Dedifferentiated amniotic fluid mesenchymal stem cell (primary cell): ENCODE measurements around the gene SS18.
"Not testable (repeated sequence)": the region's sequence is repeated elsewhere in the genome, so short reads cannot be mapped to it uniquely, and the experiment has no call there.

Experiments used
- DNase-seq: peaks from one replicate; pipeline ENCODE4 v3.0.0-alpha.2; 2016; ENCODE audit errors: extremely low spot score

Gene SS18, protein sequence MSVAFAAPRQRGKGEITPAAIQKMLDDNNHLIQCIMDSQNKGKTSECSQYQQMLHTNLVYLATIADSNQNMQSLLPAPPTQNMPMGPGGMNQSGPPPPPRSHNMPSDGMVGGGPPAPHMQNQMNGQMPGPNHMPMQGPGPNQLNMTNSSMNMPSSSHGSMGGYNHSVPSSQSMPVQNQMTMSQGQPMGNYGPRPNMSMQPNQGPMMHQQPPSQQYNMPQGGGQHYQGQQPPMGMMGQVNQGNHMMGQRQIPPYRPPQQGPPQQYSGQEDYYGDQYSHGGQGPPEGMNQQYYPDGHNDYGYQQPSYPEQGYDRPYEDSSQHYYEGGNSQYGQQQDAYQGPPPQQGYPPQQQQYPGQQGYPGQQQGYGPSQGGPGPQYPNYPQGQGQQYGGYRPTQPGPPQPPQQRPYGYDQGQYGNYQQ

GRCh38 chr18:26090130-26091046 is at the start of gene SS18:
TSS of gene SS18 (minus strand) at chr18:26090613. CDS start at chr18:26090569, 44 bp downstream.
- peak; percentile 94 for DNase-seq

DNA sequence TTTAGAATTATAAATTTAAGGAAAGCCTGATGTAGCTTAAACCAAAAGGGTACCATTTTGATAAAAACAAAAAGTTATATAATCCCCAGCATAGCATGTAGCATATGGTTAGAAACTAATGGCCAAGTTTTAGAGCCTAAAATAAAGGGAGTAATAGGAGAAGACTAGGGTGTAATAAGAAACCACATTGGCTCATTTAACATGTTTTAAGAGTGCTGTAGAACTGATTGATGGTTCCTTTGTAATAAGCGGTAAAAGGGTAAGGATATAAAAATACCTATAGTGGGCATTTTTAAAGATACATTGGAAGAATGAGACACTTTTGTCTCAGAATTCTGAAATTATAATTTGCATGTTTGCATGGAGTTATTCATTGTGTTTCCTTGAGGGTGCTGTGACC is 45.1 kb upstream of the SS18 start:
- no peak for DNase-seq

- no peak for DNase-seq
These were observed 43.7 kb upstream of the SS18 start for GRCh38 chr18:26134107-26134506.

DNA sequence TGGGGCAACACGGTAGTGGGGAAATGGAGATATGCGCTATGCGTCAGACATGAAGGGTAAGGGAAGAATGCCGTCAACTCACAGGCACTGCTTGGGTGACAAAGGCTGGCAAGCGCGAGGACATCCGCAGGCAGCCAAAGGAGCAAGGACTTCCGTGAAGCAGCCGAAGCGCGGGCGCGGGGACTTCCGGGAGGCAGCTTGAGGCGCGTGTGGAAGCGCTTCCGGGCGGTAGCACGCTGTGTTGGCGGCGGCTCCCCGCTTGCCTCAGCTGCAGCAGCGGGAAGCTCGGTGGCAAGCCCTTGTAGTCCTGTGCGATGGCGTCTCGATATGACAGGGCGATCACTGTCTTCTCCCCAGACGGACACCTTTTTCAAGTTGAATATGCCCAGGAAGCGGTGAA is 43.2 kb upstream of the SS18 start, which contains the start of gene PSMA8:
TSS of gene PSMA8 (plus strand) at position 218 of the 400 bp plus-strand sequence. CDS start at position 315, 97 bp downstream.
- DNase-seq, result no peak

DNA sequence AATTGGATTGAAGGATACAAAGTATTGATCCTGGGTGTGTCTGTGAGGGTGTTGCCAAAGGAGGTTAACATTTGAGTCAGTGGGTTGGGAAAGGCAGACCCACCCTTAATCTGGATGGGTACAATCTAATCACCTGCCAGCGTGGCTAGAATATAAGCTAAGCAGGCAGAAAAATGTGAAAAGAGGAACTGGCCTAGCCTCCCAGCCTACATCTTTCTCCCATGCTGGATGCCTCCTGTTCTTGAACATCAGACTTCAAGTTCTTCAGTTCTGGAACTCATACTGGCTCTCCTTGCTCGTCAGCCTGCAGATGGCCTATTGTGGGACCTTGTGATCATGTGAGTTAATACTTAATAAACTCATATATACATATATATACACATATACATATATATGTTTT is 37.8 kb upstream of the SS18 start:
- DNase-seq, result not testable (repeated sequence)

DNA sequence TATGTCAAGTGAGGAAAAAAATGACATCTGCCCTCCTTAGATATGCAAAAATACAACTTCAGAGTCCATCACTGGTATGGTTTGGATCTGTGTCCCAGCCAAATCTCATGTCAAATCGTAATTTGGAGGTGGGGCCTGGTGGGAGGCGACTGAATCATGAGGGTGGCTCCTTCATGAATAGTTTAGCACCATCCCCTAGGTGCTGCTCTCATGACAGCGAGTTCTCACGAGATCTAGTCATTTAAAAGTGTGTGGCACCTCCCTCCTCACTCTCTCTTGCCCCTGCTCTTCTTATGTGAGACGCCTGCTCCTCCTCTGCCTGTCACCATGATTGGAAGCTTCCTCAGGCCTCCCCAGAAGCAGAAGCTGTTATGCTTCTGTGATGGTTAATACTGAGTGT is 37.4 kb upstream of the SS18 start:
- no peak for DNase-seq

DNA sequence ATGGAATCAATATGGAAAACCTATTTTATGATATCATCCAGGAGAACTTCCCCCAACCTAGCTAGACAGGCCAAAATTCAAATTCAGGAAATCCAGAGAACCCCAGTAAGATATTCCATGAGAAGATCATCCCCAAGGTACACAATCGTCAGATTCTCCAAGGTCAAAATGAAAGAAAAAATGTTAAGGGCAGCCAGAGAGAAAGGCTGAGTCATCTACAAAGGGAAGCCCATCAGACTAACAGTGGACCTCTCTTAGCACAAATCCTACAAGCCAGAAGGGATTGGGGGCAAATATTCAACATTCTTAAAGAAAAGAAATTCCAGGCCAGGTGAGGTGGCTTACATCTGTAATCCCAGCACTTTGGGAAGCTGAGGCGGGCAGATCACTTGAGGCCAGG is 31.6 kb upstream of the SS18 start:
- DNase-seq, result not testable (repeated sequence)

DNA sequence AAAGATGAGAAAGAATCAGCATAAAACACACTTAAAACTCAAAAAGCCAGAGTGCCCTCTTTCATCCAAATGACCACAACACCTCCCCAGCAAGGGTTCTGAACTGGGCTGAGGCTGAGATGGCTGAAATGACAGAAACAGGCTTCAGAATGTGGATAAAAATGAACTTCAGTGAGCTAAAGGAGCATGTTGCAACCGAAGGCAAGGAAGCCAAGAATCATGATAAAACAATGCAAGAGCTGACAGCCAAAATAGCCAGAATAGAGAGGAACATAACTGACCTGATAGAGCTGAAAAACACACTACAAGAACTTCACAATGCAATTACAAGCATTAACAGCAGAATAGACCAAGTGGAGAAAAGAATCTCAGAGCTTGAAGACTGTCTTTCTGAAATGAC is 31.1 kb upstream of the SS18 start:
- DNase-seq, result peak; percentile 22

DNA sequence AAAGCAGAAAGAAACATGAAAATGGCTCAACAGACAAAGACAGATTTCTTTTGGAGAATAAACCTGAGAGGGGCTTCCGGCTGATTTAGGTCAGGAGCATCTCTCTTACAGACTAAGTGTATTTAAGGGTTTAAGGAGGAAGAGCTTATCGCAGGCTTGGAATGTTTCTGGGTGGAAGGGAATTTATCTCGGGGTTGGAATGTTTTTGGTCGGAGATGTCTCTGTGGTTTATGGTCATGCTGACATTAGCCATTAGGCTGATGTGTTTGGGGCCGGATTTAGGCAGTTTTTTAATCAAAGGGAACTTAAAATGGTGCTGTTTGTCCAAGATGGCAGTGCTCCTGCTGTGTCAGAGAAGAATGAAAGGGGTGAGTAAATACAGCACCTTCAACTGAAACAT is 28.8 kb upstream of the SS18 start:
- DNase-seq, result no peak

DNA sequence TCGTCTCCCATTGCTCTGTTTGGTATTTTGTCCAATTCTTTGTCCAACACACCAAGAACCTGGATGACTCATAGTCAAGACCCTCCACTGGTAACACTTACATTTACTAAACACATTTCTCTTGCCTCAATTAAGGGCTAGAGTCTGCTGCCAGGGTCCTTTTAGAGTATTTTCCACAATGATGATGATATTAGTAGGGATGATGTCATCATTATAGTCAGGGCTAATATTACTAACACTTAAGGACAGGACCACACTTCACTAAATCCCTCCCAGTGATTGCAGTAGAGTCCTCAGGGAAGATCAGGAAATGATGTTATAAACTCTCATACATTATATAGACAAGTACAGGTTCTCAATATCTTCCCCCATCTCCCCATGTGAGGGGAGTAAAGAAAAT is 13.6 kb upstream of the SS18 start:
- no peak for DNase-seq

DNA sequence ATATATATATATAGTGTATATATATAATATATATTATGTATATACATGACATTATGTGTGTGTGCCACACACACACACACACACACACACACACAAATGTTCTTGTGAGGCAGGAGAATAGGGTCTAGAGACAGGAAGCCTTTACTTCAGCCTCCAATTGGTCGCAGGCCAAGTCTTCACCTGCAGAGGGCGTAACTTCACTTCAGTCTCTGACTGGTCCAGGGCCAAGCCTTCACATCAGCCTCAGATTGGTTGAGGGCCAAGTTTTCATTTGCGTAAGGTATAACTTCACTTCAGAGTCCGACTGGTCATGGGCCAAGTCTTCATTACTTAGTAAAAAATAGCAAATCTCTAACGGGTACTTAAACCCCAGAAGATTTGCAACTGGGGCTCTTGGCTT is 13.2 kb upstream of the SS18 start:
- no peak for DNase-seq

GRCh38 chr18:26097563-26097962 is 7.2 kb upstream of the SS18 start:
- no peak for DNase-seq

GRCh38 chr18:26096852-26097251 is 6.4 kb upstream of the SS18 start:
- DNase-seq, result no peak

GRCh38 chr18:26091047-26091630 is 726 bp upstream of the SS18 start:
- DNase-seq, result peak; percentile 49

DNA sequence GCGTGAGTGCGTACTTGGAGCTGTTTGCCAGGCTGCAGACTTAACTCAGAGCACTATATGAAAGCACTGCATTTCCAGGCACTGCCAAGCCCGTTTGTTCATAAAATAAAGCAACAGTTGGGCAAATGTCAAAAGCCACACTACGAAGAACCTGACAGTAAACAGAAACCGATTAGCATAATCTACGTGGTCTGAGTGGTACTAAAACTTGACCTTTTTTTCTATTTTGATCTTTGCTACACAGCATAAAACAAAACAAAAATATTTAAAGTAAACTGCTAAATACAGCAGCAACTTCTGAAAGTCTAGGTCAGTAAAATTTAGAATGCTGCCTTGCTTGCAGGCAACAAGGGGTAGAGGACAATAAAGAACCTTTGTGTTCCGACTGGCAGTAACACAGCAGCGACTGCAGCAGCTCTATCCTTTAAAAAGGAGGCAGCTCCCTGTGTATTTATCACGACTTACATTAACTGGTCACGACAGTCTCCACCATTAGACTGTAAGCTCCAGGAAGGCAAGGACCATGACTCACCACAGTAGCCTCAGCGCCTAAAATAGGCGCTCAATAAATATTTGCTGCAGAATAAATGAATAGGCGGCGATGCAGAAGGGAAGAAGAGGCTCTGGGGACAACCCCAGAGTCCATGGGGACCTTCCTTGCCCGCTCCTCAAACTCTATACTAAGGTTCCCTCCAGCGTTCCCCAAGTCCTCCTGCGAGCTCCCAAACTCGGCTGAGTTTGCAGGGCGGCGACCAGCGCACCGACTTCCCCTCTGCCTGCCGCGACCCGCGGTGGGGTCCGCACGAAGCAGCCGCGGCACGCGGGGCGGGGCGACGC is 902 bp downstream of the SS18 start:
- DNase-seq, result no peak

GRCh38 chr18:26088487-26088886 is 1.9 kb downstream of the SS18 start:
- no peak for DNase-seq

- no peak for DNase-seq
These were observed 3.5 kb downstream of the SS18 start for GRCh38 chr18:26086959-26087358.

DNA sequence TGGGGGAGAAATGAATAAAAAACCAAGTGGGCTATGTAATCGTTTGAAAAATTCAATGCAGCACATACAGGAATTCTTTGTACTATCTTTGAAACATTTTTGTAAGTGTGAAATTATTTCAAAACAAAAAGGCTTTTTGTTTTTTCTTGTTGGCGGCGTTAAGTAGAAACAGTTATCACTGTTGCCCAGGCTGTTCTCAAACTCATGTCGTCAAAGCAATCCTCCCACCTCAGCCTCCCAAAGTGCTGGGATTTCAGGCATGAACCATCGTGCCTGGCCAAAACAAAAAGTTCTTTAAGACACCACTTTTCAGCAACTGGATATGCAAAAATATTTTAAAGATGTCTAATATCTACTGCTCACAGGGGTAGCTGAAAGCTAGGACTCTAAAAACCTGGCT is 5.4 kb downstream of the SS18 start:
- no peak for DNase-seq

DNA sequence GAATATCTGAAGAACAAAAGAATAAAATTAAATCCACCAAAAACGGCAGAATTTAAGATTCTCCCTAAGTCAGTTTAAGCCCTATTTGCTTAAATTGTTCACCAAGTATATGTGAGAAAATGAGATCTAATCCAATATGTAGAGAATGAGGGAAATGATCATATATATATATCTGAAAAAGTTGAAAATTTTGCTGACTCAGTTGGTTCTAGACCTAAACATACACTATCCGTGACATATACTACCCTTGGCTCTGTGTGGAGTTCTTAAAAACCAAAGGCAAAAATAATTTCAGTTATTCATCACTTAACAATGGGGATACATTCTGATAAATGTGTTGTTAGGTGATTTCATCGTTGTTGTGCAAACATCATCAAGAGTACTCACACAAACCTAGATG is 7.3 kb downstream of the SS18 start:
- DNase-seq, result no peak

- no peak for DNase-seq
These were observed 7.9 kb downstream of the SS18 start for GRCh38 chr18:26082475-26082874.

DNA sequence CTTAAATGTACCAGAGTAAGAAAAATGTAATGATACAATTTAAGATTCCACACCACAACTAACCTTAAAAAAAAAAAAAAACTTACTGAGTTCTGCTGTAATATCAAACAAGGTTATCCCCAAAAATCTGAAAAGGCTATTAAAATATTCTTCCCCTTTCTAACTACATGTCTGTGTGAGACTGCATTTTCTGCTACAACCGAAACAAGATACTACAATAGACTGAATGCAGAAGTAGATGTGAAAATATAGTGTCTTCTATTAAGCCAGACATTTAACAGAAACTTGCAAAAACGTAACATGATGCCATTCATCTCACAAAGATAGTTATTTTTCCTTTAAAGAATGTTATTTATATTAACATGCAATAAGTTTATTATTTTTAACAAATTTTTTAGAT is 16.2 kb downstream of the SS18 start:
- DNase-seq, result no peak
